Mesenchymal stem cell (in vitro differentiated cells and primary cell): ENCODE results near the gene UGCG.
A peak's percentile ranks its signal among the peaks of the same experiment; 100 is the strongest.

Experiments
- DNase-seq: peaks from one replicate; pipeline ENCODE4 v3.0.0-alpha.2; 2013
- H2AFZ ChIP-seq: one replicate; pipeline ENCODE4 v1.6.1; 2013; ENCODE audit warnings: low read depth, mild to moderate bottlenecking, control low read depth, inconsistent platforms, low read length, moderate library complexity
- H2AK5ac ChIP-seq: 2 replicates; pipeline ENCODE4 v1.6.1; 2013; ENCODE audit warnings: low read length, moderate library complexity, mild to moderate bottlenecking, inconsistent platforms; ENCODE audit not compliant: severe bottlenecking
- H2BK120ac ChIP-seq: one replicate; pipeline ENCODE4 v1.6.1; 2013; ENCODE audit warnings: low read depth, mild to moderate bottlenecking, inconsistent platforms, low read length, moderate library complexity
- H2BK12ac ChIP-seq, 2 experiments: one replicate each; pipeline ENCODE4 v1.6.1; 2013; ENCODE audit warnings: inconsistent platforms in 2 of 2, low read length in 2 of 2, mild to moderate bottlenecking in 2 of 2, moderate library complexity in 2 of 2, control low read depth in 1 of 2
- H2BK15ac ChIP-seq: one replicate; pipeline ENCODE4 v1.6.1; 2013; ENCODE audit warnings: mild to moderate bottlenecking, low read depth, inconsistent platforms; ENCODE audit not compliant: poor library complexity, severe bottlenecking
- H2BK5ac ChIP-seq: 2 replicates; pipeline ENCODE4 v1.6.1; 2013; ENCODE audit warnings: low read depth, mild to moderate bottlenecking, low read length, control low read depth, inconsistent platforms; ENCODE audit not compliant: poor library complexity, severe bottlenecking
- H3K14ac ChIP-seq, 2 experiments: one replicate each; pipeline ENCODE4 v1.6.1; 2013; ENCODE audit warnings: inconsistent platforms in 2 of 2, low read length in 2 of 2, control low read depth in 1 of 2, mild to moderate bottlenecking in 1 of 2, moderate library complexity in 1 of 2
- H3K18ac ChIP-seq, 2 experiments: one replicate each; pipeline ENCODE4 v1.6.1; 2013; ENCODE audit warnings: inconsistent platforms in 2 of 2, low read length in 2 of 2, control low read depth in 1 of 2, low read depth in 1 of 2, mild to moderate bottlenecking in 1 of 2
- H3K23ac ChIP-seq, 2 experiments: one replicate each; pipeline ENCODE4 v1.6.1; 2013; ENCODE audit warnings: inconsistent platforms in 2 of 2, low read length in 2 of 2, mild to moderate bottlenecking in 2 of 2, moderate library complexity in 2 of 2, control low read depth in 1 of 2
- H3K27ac ChIP-seq: 2 replicates; pipeline ENCODE4 v1.5.1; 2013; ENCODE audit warnings: mild to moderate bottlenecking, moderate library complexity, low read length, control low read depth, inconsistent platforms; ENCODE audit not compliant: poor library complexity, severe bottlenecking
- H3K27me3 ChIP-seq, 2 experiments: 2 replicates each; pipeline versions ENCODE4 v1.6.1 to v1.7.0; 2013; ENCODE audit warnings: low read length in 2 of 2, mild to moderate bottlenecking in 2 of 2, moderate library complexity in 2 of 2, control low read depth in 1 of 2, inconsistent platforms in 1 of 2; ENCODE audit not compliant: control insufficient read depth in 1 of 2, insufficient read depth in 1 of 2
- H3K36me3 ChIP-seq, 2 experiments: 2 replicates each; pipeline versions ENCODE4 v1.6.1 to v1.7.0; 2013; ENCODE audit warnings: low read length in 2 of 2, control low read depth in 1 of 2, inconsistent platforms in 1 of 2, low read depth in 1 of 2, mild to moderate bottlenecking in 1 of 2; ENCODE audit not compliant: insufficient read depth in 2 of 2, control insufficient read depth in 1 of 2
- H3K4ac ChIP-seq, 2 experiments: one replicate each; pipeline ENCODE4 v1.6.1; 2013; ENCODE audit warnings: inconsistent platforms in 2 of 2, low read length in 2 of 2, mild to moderate bottlenecking in 2 of 2, moderate library complexity in 2 of 2, control low read depth in 1 of 2, low read depth in 1 of 2
- H3K4me1 ChIP-seq: 2 replicates; pipeline ENCODE4 v1.6.1; 2013; ENCODE audit warnings: low read depth, low read length, control low read depth; ENCODE audit not compliant: control insufficient read depth, insufficient read depth
- H3K4me2 ChIP-seq: 2 replicates; pipeline ENCODE4 v1.6.1; 2013; ENCODE audit warnings: low read length, mild to moderate bottlenecking, inconsistent platforms; ENCODE audit not compliant: poor library complexity, severe bottlenecking
- H3K4me3 ChIP-seq, 2 experiments: 2 replicates each; pipeline versions ENCODE4 v1.5.1 to v1.7.0; 2013; ENCODE audit warnings: low read length in 2 of 2, mild to moderate bottlenecking in 2 of 2, control low read depth in 1 of 2, low read depth in 1 of 2; ENCODE audit not compliant: insufficient read depth in 1 of 2
- H3K79me1 ChIP-seq: replicated peaks from 2 replicates; pipeline ENCODE4 v1.6.1; 2013; ENCODE audit warnings: mild to moderate bottlenecking, control low read depth, low read length, inconsistent platforms; ENCODE audit not compliant: poor library complexity, severe bottlenecking
- H3K9ac ChIP-seq: 2 replicates; pipeline ENCODE4 v1.7.0; 2013; ENCODE audit warnings: mild to moderate bottlenecking, low read length, moderate library complexity
- H3K9me3 ChIP-seq: 2 replicates; pipeline ENCODE4 v1.7.0; 2013; ENCODE audit warnings: mild to moderate bottlenecking, low read length; ENCODE audit not compliant: control insufficient read depth
- H4K8ac ChIP-seq: one replicate; pipeline ENCODE4 v1.6.1; 2013; ENCODE audit warnings: inconsistent platforms, mild to moderate bottlenecking, low read length, moderate library complexity
- H4K91ac ChIP-seq: one replicate; pipeline ENCODE4 v1.6.1; 2013; ENCODE audit warnings: mild to moderate bottlenecking, low read length, inconsistent platforms
- WGBS: methylation state at CpG from one replicate; pipeline ENCODE4 v1.1.7; 2013; ENCODE audit warnings: mixed read lengths; 5-methylcytosine and 5-hydroxymethylcytosine counted together

The UGCG gene

DNA sequence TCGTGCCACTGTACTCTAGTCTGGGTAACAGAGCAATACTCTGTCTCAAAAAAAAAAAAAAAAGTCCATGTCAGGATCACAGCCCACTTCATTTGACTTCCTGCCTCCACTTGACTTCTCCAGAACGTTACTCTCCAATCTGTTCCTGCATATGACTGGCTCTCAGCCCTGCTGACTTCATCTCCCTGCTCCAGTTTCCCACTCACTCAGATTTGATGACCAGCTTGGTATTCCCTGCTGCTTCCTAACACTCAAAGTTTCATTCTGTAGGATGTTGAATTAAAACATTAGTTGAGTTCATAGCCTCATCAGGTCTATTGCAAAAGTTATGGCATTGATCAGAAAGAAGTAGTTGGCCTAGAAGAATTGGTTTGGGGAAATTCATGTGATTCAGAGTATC, 52.3 kb downstream of the UGCG start:
- Histone ChIP-seq H3K9ac (no peak overlapping the region), H2BK120ac (no peak overlapping the region), H3K14ac (no peak overlapping the region), H3K36me3 (no peaks in the 10 kb centered on the region), H3K27ac (no peak overlapping the region), H3K18ac (no peak overlapping the region), H3K4me2 (no peak overlapping the region), H3K4me3 (no peak overlapping the region), H3K4me1 (peaks cover 4% of the 10 kb centered on the region), H2BK5ac (no peak overlapping the region), H3K9me3 (no peaks in the 10 kb centered on the region), H4K8ac (no peak overlapping the region), H3K79me1 (no peaks in the 10 kb centered on the region), H4K91ac (no peak overlapping the region), H2AK5ac (no peak overlapping the region), H2BK15ac (no peak overlapping the region), H3K23ac (no peak overlapping the region), H3K4ac (no peak overlapping the region), H3K27me3 (no peaks in the 10 kb centered on the region), H2BK12ac (no peak overlapping the region), H2AFZ (no peak overlapping the region)
- no peak for DNase-seq
- WGBS = 52% methylated on average over 2 of the region's 2 CpGs

DNA sequence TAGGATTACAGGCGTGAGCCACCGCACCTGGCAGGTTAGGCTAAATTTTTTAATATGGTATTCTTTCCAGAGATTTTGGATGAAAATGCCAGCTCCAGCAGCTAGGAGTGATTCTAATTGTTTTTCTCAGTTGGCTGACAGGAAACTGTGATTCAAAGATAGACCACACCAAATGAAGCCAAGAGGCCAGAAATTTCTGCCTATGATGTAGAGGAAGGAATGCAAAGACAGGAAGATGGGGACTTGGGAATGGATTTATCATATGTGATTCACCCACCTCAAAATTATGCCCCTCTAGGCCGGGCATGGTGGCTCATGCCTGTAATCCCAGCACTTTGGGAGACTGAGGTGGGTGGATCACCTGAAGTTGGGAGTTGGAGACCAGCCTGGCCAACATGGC, 53.3 kb downstream of the UGCG start:
- WGBS = 95% methylated on average over 3 of the region's 3 CpGs
- H2AFZ ChIP-seq = no peak overlapping the region
- no peak overlapping the region for H2BK5ac ChIP-seq
- no peak overlapping the region for H2AK5ac ChIP-seq
- no peak overlapping the region for H3K27ac ChIP-seq
- no peaks in the 10 kb centered on the region for H3K27me3 ChIP-seq
- H3K36me3 ChIP-seq = no peaks in the 10 kb centered on the region
- no peak overlapping the region for H3K18ac ChIP-seq
- no peaks in the 10 kb centered on the region for H3K9me3 ChIP-seq
- no peaks in the 10 kb centered on the region for H3K79me1 ChIP-seq
- H3K23ac ChIP-seq = no peak overlapping the region
- H4K91ac ChIP-seq = no peak overlapping the region
- H2BK15ac ChIP-seq = no peak overlapping the region
- peaks cover 2% of the 10 kb centered on the region for H3K4me1 ChIP-seq
- H2BK120ac ChIP-seq = no peak overlapping the region
- H4K8ac ChIP-seq = no peak overlapping the region
- H3K14ac ChIP-seq = no peak overlapping the region
- DNase-seq = no peak
- H3K4ac ChIP-seq = no peak overlapping the region
- H2BK12ac ChIP-seq = no peak overlapping the region
- no peak overlapping the region for H3K9ac ChIP-seq
- H3K4me3 ChIP-seq = no peak overlapping the region
- no peak overlapping the region for H3K4me2 ChIP-seq

DNA sequence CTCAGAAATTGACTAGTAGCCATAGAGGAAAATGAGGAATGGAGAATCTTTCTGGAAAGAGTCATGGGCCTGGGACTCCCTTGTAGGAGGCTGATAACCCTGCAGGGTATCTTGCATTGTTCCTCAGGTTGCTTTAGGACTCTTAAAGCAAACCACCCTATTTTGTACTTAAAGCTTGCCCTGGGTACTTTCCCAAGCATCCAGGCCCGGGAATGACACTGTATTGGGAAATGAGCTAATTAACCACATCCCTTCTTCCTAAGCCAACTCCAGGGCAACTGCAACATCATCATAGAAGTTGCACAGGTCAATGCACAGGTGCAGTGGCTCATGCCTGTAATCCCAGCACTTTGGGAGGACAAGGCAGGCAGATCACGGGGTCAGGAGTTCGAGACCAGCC, 55.9 kb downstream of the UGCG start:
- Histone ChIP-seq H3K4me3 (no peak overlapping the region), H3K9ac (no peak overlapping the region), H4K8ac (no peak overlapping the region), H3K14ac (no peak overlapping the region), H3K36me3 (no peaks in the 10 kb centered on the region), H2BK15ac (no peak overlapping the region), H3K18ac (no peak overlapping the region), H3K4me1 (peaks cover 4% of the 10 kb centered on the region), H4K91ac (no peak overlapping the region), H2BK5ac (no peak overlapping the region), H3K9me3 (no peaks in the 10 kb centered on the region), H3K27me3 (no peaks in the 10 kb centered on the region), H3K4me2 (no peak overlapping the region), H2BK120ac (no peak overlapping the region), H2AFZ (no peak overlapping the region), H2AK5ac (no peak overlapping the region), H3K79me1 (peaks cover 1% of the 10 kb centered on the region), H3K27ac (peak overlapping the region; percentile 65), H3K4ac (no peak overlapping the region), H3K23ac (no peak overlapping the region), H2BK12ac (no peak overlapping the region)
- WGBS = 61% methylated on average over 3 of the region's 3 CpGs
- peak; percentile 79 for DNase-seq

DNA sequence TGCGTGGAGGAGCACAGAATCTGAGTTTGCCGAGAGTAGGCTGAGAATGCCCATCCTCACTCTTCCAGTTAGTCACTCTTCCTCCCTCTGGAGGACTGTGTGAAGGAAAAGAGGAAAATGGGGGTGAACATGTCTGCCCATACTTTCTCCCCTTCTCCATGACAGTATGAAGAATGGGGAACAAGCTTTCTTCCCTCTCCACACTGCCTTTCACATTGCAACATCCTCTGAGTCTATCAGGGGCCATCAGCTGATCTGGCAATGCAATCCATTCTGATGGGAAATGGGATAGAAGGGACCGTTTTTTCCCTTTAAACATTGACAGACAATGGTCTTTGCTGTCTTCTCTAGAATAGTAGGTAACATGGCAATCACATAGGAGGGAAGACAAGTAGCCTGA, 56.8 kb downstream of the UGCG start:
- H2BK12ac ChIP-seq = no peak overlapping the region
- H3K36me3 ChIP-seq = no peaks in the 10 kb centered on the region
- H3K79me1 ChIP-seq = peaks cover 1% of the 10 kb centered on the region
- H3K27ac ChIP-seq = no peak overlapping the region
- no peak overlapping the region for H3K9ac ChIP-seq
- H2AK5ac ChIP-seq = peak overlapping the region; percentile 94
- no peak overlapping the region for H3K18ac ChIP-seq
- H3K4me2 ChIP-seq = no peak overlapping the region
- H2BK120ac ChIP-seq = no peak overlapping the region
- no peak overlapping the region for H3K4ac ChIP-seq
- H3K4me1 ChIP-seq = peaks cover 6% of the 10 kb centered on the region
- H3K27me3 ChIP-seq = no peaks in the 10 kb centered on the region
- no peak overlapping the region for H3K23ac ChIP-seq
- no peak overlapping the region for H2BK5ac ChIP-seq
- no peak overlapping the region for H2BK15ac ChIP-seq
- H2AFZ ChIP-seq = no peak overlapping the region
- no peak overlapping the region for H4K91ac ChIP-seq
- WGBS = 92% methylated on average over 1 of the region's 3 CpGs
- DNase-seq = no peak
- no peak overlapping the region for H3K14ac ChIP-seq
- H3K4me3 ChIP-seq = no peak overlapping the region
- H4K8ac ChIP-seq = no peak overlapping the region
- H3K9me3 ChIP-seq = no peaks in the 10 kb centered on the region
